LNCaP clone FGC (cell line): ENCODE data around the gene TRIM27.
"Not testable (repeated sequence)": the region's sequence is repeated elsewhere in the genome, so short reads cannot be mapped to it uniquely, and the experiment has no call there.

Source experiments
- DNase-seq: peaks from one replicate; pipeline ENCODE4 v3.0.0-alpha.2; 2011; ENCODE audit warnings: low read depth
- H3K4me3 ChIP-seq: 2 replicates; pipeline ENCODE4 v1.5.1; 2011; ENCODE audit warnings: mild to moderate bottlenecking, low read depth, low read length, control low read depth
- CTCF ChIP-seq: IDR thresholded peaks from 2 replicates; pipeline ENCODE4 v1.5.1; 2012; ENCODE audit warnings: mild to moderate bottlenecking; ENCODE audit not compliant: control insufficient read depth, insufficient read depth; ENCODE audit errors: extremely low read depth

The TRIM27 gene

GRCh38 chr6:28858963-28859362 lies 64.8 kb downstream of the TRIM27 start:
- no peak overlapping the region for H3K4me3 ChIP-seq
- TF ChIP-seq CTCF, result no peak
- DNase-seq, result no peak

DNA sequence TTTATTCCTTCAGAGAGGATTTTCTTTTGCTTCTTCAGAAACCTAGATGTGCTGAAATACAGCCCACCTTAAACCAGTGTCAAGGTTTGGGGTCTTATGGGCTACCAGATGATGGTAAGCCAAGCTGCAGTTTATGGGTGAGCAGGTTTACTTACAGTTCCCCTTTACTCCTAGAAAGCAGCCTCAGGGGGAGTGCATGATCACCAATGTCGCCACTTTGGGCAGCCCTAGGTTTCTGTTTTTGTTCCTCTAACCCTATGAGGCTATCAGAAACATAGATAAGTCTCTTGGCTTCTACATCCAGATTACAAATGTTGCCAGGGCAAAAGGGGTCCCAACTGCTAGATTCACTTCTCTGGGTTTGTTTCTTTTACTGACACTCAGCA lies 67.2 kb downstream of the TRIM27 start:
- TF ChIP-seq CTCF, result no peak
- H3K4me3 ChIP-seq, result no peak overlapping the region
- no peak for DNase-seq

DNA sequence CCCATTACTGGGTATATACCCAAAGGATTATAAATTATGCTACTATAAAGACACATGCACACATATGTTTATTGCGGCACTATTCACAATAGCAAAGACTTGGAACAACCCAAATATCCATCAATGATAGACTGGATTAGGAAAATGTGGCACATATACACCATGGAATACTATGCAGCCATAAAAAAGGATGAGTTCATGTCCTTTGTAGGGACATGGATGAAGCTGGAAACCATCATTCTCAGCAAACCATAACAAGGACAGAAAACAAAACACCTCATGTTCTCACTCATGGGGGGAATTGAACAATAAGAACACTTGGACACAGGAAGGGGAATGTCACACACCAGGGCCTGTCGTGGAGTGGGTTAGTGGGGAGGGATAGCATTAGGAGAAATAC lies 69.4 kb downstream of the TRIM27 start:
- H3K4me3 ChIP-seq, DNase-seq: not testable (repeated sequence)
